K562 (cell line): ENCODE results near the gene PPP1R36. TPM values are rescaled to one million over a fixed set of nuclear protein-coding genes. Genes with fewer than 3 reads are reported as not detected.

Source experiments
- ATF7 ChIP-seq: fragments of 450-650 bp; IDR thresholded peaks from 2 replicates; pipeline ENCODE4 v1.7.1; 2014; ENCODE audit warnings: mild to moderate bottlenecking, moderate library complexity
- FOSL1 ChIP-seq: fragments of 200-800 bp; sonication (Bioruptor generic); conservative IDR thresholded peaks from 2 replicates; pipeline ENCODE4 v1.6.1; 2016; ENCODE audit warnings: missing genetic modification characterization, missing compliant biosample characterization
- GABPA ChIP-seq: fragments of 200-800 bp; sonication (Bioruptor generic); conservative IDR thresholded peaks from 2 replicates; pipeline ENCODE4 v1.6.1; 2016; ENCODE audit warnings: low read depth, missing genetic modification characterization, missing compliant biosample characterization
- GTF2E2 ChIP-seq: fragments of 200-800 bp; sonication (Bioruptor generic); IDR thresholded peaks from 2 replicates; pipeline ENCODE4 v1.6.1; 2016; ENCODE audit warnings: missing genetic modification characterization, missing compliant biosample characterization
- HMGXB4 ChIP-seq: sonication (generic); formaldehyde crosslinking; IDR thresholded peaks from 2 replicates; pipeline ENCODE4 v1.8.1; 2023; ENCODE audit warnings: mild to moderate bottlenecking, missing genetic modification reagents
- HNRNPL ChIP-seq: fragments of 200-400 bp; formaldehyde crosslinking; IDR thresholded peaks from 2 replicates; pipeline ENCODE4 v1.6.1; 2017; ENCODE audit warnings: low read depth, mild to moderate bottlenecking, low read length
- KDM5B ChIP-seq: fragments of 200-600 bp; sonication (generic); IDR thresholded peaks from 2 replicates; pipeline ENCODE4 v1.6.1; 2012; ENCODE audit warnings: low read depth, mild to moderate bottlenecking, moderate library complexity, low read length, control low read depth, inconsistent platforms; ENCODE audit not compliant: insufficient replicate concordance
- MEIS2 ChIP-seq: fragments of 450-650 bp; IDR thresholded peaks from 2 replicates; pipeline ENCODE4 v1.6.1; 2014; ENCODE audit warnings: mild to moderate bottlenecking; ENCODE audit not compliant: partially characterized antibody
- MTA3 ChIP-seq: fragments of 450-650 bp; formaldehyde crosslinking; IDR thresholded peaks from 2 replicates; pipeline ENCODE4 v1.6.1; 2017; ENCODE audit warnings: mild to moderate bottlenecking, borderline replicate concordance
- POLR2H ChIP-seq: IDR thresholded peaks from 2 replicates; pipeline ENCODE4 v1.6.1; 2016; ENCODE audit warnings: missing genetic modification characterization, low read depth, mild to moderate bottlenecking, control low read depth, missing compliant biosample characterization, moderate library complexity
- RB1 ChIP-seq: fragments of 450-650 bp; IDR thresholded peaks from 2 replicates; pipeline ENCODE4 v1.6.1; 2017; ENCODE audit warnings: low read depth, mild to moderate bottlenecking
- RBM25 ChIP-seq: fragments of 200-400 bp; formaldehyde crosslinking; IDR thresholded peaks from 2 replicates; pipeline ENCODE4 v1.6.1; 2018; ENCODE audit warnings: low read length, low read depth, moderate library complexity; ENCODE audit not compliant: severe bottlenecking
- TFE3 ChIP-seq: fragments of 450-650 bp; formaldehyde crosslinking; IDR thresholded peaks from 2 replicates; pipeline ENCODE4 v1.4.0; 2020; ENCODE audit warnings: mild to moderate bottlenecking, mixed read lengths
- ZNF175 ChIP-seq: fragments of 200-800 bp; sonication (Bioruptor generic); IDR thresholded peaks from 2 replicates; pipeline ENCODE4 v1.6.1; 2016; ENCODE audit warnings: low read depth, mild to moderate bottlenecking, missing genetic modification characterization, missing compliant biosample characterization
- ZNF589 ChIP-seq: fragments of 200-800 bp; sonication (Bioruptor generic); IDR thresholded peaks from 2 replicates; pipeline ENCODE4 v1.6.1; 2016; ENCODE audit warnings: low read depth, missing genetic modification characterization, missing compliant biosample characterization
- polyA plus RNA-seq, 8 experiments: library from polyadenylated mRNA; depleted of rRNA in 4 of 8; stranded (reverse) in 5 of 8; unstranded in 3 of 8; fragments of >200 nt; fragmentation: Nextera tagmentation in 2 of 8; fragmentation: Illumina TruSeq in 1 of 8; extraction: Ambion mirVana in 2 of 8; extraction: Trizol in 1 of 8; gene quantifications; 2 replicates each; pipeline versions ENCODE4 v1.2.1 to v1.2.3, GENCODE V29; 2011 to 2014; ENCODE audit warnings: inconsistent platforms in 1 of 8, missing spikeins in 1 of 8
- total RNA-seq, 7 experiments: library from RNA; depleted of rRNA in 6 of 7; stranded (reverse); fragments of >200 nt in 6 of 7; fragmentation: Illumina TruSeq in 2 of 7; extraction: Trizol in 2 of 7; gene quantifications; 2 replicates each; pipeline versions ENCODE4 v1.2.1 to v1.2.3, GENCODE V29; 2011 to 2021; ENCODE audit warnings: low replicate concordance in 1 of 7
- TF ChIP-seq, protein P1 (sequence below): fragments of 250-450 bp; sonication (Bioruptor Pico); IDR thresholded peaks from 2 replicates; pipeline ENCODE4 v1.4.0; 2020; ENCODE audit warnings: mild to moderate bottlenecking

Gene PPP1R36
- total and polyA plus RNA-seq, 9 of the 15 experiments (the other 6 are each of a cell fraction or from before 2014, with no cell fraction given) = 0.29 TPM; not detected in 8

DNA sequence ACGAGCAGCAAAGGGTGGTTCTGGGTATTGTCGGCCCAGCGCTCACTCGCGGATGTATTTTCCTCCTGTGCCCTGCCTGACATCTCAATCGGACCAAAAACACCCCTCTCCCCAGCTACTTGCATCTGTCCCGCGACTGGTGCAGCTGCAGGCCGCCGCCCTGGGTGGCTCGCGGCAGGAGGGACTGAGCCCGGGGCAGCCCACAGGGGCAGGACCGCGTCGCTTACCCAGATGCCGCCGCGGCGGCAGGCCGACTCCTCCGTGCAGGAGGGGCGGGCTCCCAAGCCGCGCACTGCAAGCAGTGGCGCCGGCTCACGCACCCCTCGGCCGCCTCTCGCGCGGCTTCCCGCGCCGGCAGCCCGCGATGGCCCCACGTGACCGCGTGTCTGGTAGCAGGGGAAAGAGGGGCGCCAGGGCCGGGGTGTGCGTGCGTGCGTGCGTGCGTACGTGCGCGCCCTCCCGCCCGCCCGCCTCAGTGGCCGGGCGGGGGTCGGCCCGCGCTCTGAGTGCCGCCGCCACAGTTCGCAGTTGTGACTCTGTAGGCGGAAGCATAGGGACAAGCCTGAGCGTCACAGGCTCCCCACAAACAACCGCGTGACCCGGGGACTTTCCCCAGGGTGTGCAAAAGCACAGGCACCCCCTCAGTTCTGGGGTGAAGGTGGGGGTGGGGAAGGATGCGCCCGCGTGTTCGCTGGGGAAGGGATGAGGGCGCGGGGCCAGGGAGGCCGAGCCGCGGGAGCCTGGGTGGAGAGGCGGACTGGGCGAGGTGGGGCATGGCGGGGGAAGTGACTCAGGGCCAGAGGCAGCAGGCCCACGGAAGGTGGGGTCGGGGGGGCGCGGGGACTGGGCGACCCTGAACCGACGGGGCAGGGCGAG lies 46.1 kb upstream of the PPP1R36 start, which contains the start of gene ZBTB25 (continued):
- 0 out of 2 replicates have a peak, but pooled peaks have one; percentile 17 for TF ChIP-seq HMGXB4 (CRISPR knock-in tag)
- peak; percentile 13 for TF ChIP-seq MEIS2
- peak; percentile 55 for TF ChIP-seq KDM5B
- peak; percentile 62; the same call in 1 of the 2 replicates for TF ChIP-seq RB1
- no peak for TF ChIP-seq ZNF175
- TF ChIP-seq GABPA = peak; percentile 23; the same call in 1 of the 2 replicates
- peak; percentile 56; the same call in 1 of the 2 replicates for TF ChIP-seq ZNF589 (CRISPR knock-in tag)
- TF ChIP-seq, protein P1, sequence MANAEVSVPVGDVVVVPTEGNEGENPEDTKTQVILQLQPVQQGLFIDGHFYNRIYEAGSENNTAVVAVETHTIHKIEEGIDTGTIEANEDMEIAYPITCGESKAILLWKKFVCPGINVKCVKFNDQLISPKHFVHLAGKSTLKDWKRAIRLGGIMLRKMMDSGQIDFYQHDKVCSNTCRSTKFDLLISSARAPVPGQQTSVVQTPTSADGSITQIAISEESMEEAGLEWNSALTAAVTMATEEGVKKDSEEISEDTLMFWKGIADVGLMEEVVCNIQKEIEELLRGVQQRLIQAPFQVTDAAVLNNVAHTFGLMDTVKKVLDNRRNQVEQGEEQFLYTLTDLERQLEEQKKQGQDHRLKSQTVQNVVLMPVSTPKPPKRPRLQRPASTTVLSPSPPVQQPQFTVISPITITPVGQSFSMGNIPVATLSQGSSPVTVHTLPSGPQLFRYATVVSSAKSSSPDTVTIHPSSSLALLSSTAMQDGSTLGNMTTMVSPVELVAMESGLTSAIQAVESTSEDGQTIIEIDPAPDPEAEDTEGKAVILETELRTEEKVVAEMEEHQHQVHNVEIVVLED (CRISPR knock-in tag) = peak; percentile 88
- TF ChIP-seq GTF2E2 (tag) = peak; percentile 45; the same call in 1 of the 2 replicates
- peak; percentile 95 for TF ChIP-seq RBM25
- peak; percentile 70 for TF ChIP-seq TFE3 (CRISPR knock-in tag)
- TF ChIP-seq ATF7 = 0 out of 2 replicates have a peak, but pooled peaks have one; percentile 13
- TF ChIP-seq MTA3 = 0 out of 2 replicates have a peak, but pooled peaks have one; percentile 19
- peak; percentile 72 for TF ChIP-seq HNRNPL
- peak; percentile 14 for TF ChIP-seq POLR2H (tag)
- TF ChIP-seq FOSL1 (tag) = peak; percentile 49
